Fibroblast of skin of right quadriceps (primary cell): ENCODE measurements around the gene VPS18.

Source experiments
- DNase-seq: peaks from one replicate; pipeline ENCODE4 v3.0.0-alpha.2; 2013

The VPS18 gene

GRCh38 chr15:40902605-40903561 is 8.6 kb downstream of the VPS18 start:
- DNase-seq = no peak

DNA sequence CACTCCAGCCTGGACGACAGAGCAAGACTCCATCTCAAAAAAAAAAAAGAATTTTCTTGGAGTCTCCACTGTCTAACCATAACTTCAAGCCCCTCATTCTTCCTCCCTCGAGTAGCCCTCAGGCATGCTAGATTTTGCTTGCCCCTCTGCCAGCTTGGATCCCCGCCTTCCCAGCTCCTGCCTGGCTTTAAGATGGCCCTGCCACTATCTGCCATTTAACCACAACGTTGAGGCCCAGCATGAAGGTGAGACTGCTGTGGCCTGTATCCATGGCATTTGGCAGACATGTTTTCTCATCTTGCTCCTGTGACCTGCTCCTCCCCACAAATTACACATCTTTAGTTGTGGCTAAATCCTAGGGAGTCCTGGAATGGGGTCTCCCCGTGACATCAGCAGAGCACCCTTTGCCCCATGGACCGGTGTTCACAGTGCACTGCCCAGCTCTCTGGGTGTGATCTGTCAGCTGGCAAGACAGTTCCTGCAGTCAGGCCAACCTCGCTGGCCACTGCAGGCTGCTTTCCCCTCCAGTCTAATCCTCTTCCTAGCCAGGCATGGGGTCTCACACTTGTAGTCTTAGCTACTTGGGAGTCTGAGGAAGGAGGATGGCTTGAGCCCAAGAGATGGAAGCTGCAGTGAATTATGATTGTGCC is 10.4 kb downstream of the VPS18 start:
- no peak for DNase-seq

DNA sequence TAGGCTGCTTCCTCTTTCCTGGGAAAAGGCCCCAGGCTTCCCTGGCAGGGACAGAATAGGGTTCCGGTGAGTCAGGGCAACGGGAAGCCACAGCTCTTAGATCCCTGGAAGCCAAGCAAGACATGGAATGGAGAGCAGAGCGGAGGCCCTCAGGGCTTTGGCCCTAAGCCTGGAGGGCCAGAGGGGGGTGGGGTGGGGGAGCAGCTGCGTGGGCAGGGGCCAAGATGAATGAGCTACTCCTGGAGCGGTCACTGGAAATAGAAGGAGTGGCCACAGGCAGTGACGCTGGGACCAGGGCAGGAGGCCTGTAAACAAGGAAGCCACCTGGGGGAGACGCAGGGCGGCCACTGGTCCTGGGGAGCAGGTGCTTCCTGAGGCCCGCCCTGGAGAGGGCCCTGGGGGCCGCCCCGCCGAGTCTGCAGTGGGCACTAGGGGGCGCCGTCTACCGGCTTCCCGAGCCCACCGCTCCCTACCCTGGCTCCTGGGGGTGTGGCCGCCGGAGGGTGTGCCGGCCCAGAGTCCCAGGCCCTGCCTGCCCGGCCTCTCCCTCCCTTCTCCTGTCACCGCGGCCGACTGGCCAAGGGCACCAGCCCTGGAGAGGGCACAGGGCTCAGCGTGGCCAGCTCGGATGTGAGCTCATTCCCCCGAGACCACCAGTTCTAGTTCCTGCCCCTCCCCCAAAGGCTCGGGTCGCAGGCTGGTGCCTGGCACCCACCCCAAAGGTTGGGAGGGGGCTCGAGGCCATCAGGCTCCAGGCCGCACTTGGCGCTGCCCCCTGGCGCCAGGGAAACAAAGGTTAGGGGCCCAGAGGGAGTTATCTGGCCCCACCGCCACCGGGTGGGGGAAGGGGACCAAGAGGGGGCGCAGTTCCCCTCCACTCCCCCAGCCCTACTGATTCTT is 12.1 kb downstream of the VPS18 start:
- peak; percentile 83 for DNase-seq

DNA sequence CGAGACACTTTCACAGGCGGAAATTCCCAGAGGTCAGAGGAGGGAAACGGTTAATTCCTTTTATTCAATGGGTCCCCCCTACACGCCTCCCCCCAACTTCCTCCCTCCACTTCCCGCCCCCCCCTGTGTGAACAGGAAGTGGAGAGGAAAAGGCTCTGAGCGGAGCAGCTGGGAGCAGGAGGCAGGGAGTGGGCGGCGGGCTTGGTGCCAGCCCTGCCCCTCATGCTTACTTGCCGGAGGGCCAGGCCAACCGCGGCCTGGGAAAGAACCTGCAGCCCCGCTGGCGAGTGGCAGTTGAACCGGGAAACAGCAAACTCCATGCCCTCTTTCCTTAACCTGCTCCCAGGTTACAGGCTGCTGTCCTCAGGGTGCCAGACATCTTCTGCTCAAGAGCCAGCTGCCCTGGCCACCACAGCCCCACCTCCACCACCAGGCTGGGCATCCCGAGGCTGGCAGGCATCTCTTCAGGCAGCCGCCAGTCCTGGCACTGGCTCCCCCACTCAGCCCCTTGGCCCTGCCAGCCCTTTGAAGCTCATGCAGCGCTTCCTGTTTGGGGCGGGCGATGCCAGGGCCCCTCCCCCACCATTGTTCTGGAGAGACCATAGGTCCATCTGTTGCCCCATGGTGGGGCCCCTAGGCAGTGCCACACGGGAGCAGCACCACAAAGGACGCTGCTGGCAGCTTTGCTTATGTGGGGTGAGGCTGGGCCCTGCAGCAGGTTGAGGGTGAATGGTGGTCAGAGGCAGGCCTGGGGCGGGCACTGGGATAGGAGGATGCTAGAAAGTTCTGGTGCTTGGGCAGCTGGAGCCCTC is 12.9 kb downstream of the VPS18 start:
- no peak for DNase-seq

- DNase-seq = no peak
Observed at GRCh38 chr15:40908095-40908494, 13.8 kb downstream of the VPS18 start.

- DNase-seq = peak; percentile 87
Observed at GRCh38 chr15:40909662-40910630, 15.7 kb downstream of the VPS18 start.

DNA sequence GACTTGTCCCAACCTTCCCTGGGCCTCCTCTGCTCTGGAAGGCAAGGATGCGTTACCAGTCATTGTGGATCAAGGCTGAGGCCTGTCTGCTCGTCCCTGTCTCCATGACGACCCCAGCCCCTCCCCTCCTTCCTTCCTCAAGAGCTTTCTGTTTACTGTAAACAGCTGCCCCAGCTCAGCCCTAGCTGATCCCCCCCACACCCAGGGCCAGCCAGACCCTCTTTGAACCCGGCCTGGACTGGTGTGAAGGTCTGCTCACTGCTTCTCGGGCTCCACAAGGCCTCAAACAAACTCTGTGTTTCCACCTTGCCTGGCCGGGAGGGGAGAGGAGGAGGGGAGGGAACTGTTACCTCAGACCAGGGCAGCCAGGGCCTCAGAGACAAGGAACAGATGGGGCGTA is 16.9 kb downstream of the VPS18 start:
- no peak for DNase-seq

- DNase-seq = no peak
Observed at GRCh38 chr15:40911693-40912092, 17.4 kb downstream of the VPS18 start.

DNA sequence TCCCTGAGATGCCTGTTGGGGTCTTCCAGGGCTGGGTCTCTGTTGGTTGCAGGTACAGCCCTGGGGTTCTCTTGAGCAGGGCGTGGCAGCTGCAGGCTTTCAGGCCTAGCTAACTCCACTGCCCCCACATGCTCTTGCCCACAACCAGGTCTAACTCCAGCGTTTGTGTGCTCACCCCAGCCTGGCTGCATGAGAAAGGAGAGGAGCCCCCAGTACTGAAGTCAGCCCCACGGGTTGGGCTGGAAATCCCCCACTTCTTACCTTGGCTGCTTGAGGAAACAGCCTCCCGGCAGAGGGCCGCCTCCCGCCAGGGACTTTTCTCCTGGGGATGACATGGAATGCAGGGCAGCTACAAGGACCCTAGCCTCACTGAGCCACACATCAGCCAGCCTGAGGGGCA is 18.2 kb downstream of the VPS18 start:
- no peak for DNase-seq

GRCh38 chr15:40914013-40914412 is 19.8 kb downstream of the VPS18 start:
- DNase-seq = no peak

- DNase-seq = no peak
Observed at GRCh38 chr15:40914486-40914885, 20.2 kb downstream of the VPS18 start.

DNA sequence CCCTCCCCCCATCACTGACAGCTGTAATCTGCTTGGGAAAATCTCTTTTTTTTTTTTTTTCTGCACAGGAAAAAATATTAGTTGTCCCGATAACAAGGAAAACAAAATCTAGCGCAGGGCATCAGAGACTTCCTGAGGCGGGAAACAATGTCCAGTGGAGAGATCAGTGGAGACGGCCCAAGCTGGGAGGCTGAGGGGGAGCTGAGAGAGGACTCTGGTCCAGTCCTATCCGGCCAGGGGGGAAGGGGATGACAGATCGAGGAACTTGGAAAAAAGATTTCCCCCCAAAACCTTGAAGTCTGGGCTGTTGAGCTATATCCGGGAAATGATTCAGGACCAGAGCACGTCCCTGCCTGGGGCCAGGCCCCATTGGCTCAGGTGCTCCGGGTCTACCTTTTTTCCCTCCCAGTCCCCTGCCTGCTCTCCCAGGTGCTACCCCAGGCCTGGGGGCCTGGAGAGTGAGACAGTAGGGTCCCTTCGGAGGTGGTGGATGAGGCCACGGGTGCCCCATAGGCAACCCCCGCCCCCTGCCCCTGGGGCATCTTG is 20.9 kb downstream of the VPS18 start:
- no peak for DNase-seq

- DNase-seq = no peak
Observed at GRCh38 chr15:40915679-40916078, 21.4 kb downstream of the VPS18 start.

GRCh38 chr15:40917585-40917984 is 23.3 kb downstream of the VPS18 start:
- DNase-seq = no peak

- DNase-seq = no peak
Observed at GRCh38 chr15:40918146-40918798, 24.0 kb downstream of the VPS18 start.

- DNase-seq = no peak
Observed at GRCh38 chr15:40918799-40919392, 24.6 kb downstream of the VPS18 start.

DNA sequence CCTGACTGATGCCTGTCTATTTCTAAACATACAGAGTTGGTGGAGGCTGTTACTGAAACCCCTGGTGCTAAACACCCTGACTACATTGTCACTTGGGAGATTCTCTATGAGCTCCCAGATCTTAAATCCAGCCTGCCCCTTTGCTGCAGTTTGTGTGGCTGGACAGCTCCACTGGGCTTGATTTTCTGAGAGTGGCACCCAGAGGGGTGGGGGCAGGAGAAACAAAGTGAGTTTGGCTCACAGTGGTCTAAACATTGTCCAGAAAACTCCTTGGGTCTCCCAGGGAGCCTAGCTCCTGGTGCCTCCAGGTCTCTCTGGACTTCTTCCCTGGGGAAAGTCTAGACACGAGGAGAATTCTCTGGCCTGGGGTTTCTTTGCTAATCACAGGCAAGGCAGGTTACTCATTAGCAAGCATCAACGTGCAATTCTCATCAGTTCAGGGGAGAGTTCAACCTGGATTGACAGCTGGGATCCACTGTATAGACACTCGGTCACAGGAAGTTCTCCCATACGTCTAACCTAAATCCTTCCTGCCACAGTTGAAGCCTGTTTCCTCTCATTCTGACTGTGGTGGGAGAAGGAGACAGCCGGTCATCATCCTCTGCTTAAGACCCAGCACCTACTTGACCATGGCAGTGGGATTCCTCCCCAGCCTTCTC is 27.8 kb downstream of the VPS18 start:
- DNase-seq = no peak

- no peak for DNase-seq
Observed at GRCh38 chr15:40922608-40923005, 28.4 kb downstream of the VPS18 start.

DNA sequence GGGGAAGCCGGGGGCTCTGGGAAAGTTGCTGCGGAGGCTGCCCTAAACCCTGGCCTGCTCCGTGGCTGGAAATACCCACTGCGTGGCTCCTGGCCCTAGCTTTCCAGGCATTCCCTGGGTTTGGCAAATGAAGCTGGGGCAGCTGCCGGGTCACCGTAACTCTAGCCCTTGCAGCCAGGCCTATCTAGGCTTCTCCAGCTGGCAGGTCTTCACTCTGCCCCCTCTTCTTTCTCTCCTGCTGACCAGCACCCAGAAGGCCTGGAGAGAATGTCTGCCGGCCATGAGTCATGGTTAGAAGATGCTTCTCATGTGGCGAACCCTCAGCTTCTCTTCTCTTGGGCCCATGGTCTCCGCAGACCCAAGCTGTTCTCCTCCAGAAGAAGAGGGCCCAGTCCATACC is 29.3 kb downstream of the VPS18 start:
- no peak for DNase-seq
